HepG2 (cell line): ENCODE measurements around the gene TEX19. TPM values are rescaled to one million over a fixed set of nuclear protein-coding genes. Genes with fewer than 3 reads are reported as not detected.

Source experiments
- AGO1 ChIP-seq: fragments of 200-400 bp; formaldehyde crosslinking; IDR thresholded peaks from 2 replicates; pipeline ENCODE4 v1.6.1; 2017; ENCODE audit warnings: mild to moderate bottlenecking, low read depth, low read length, moderate library complexity; ENCODE audit not compliant: poor library complexity, severe bottlenecking
- AHR ChIP-seq: IDR thresholded peaks from 2 replicates; pipeline ENCODE4 v1.6.1; 2018; ENCODE audit warnings: missing genetic modification reagents, missing compliant biosample characterization
- ARHGAP35 ChIP-seq: sonication (generic); formaldehyde crosslinking; IDR thresholded peaks from 2 replicates; pipeline ENCODE4 v1.9.0; 2022; ENCODE audit warnings: mild to moderate bottlenecking, inconsistent platforms, moderate library complexity, missing genetic modification reagents, borderline replicate concordance
- ATM ChIP-seq: fragments of 450-650 bp; IDR thresholded peaks from 2 replicates; pipeline ENCODE4 v1.7.1; 2017; ENCODE audit warnings: mild to moderate bottlenecking, borderline replicate concordance
- ELF4 ChIP-seq: sonication (generic); formaldehyde crosslinking; IDR thresholded peaks from 2 replicates; pipeline ENCODE4 v1.5.0; 2020; ENCODE audit warnings: missing genetic modification reagents, mild to moderate bottlenecking, moderate library complexity, borderline replicate concordance
- HNF1A ChIP-seq, 2 experiments: sonication (generic) in 1 of 2; formaldehyde crosslinking in 1 of 2; IDR thresholded peaks; 2 replicates each; pipeline versions ENCODE4 v1.4.0 to v1.6.1; 2016 to 2020; ENCODE audit warnings: borderline replicate concordance in 1 of 2, low read depth in 1 of 2, mild to moderate bottlenecking in 1 of 2, missing genetic modification reagents in 1 of 2
- ISX ChIP-seq: sonication (generic); formaldehyde crosslinking; conservative IDR thresholded peaks from 2 replicates; pipeline ENCODE4 v1.5.0; 2020; ENCODE audit warnings: missing genetic modification reagents
- MYC ChIP-seq: sonication (generic); formaldehyde crosslinking; IDR thresholded peaks from 2 replicates; pipeline ENCODE4 v1.9.0; 2021; ENCODE audit warnings: missing genetic modification reagents, borderline replicate concordance
- NBN ChIP-seq: fragments of 450-650 bp; conservative IDR thresholded peaks from 2 replicates; pipeline ENCODE4 v1.6.1; 2017
- NKX3-1 ChIP-seq: sonication (generic); formaldehyde crosslinking; IDR thresholded peaks from 2 replicates; pipeline ENCODE4 v1.5.0; 2020; ENCODE audit warnings: missing genetic modification reagents
- RXRA ChIP-seq: sonication (generic); formaldehyde crosslinking; IDR thresholded peaks from 2 replicates; pipeline ENCODE4 v1.5.1; 2020; ENCODE audit warnings: missing genetic modification reagents
- TCF12 ChIP-seq, 2 experiments: fragments of 450-650 bp in 1 of 2; sonication (generic) in 1 of 2; formaldehyde crosslinking in 1 of 2; IDR thresholded peaks; 2 replicates each; pipeline versions ENCODE4 v1.6.1 to v1.8.0; 2017 to 2022; ENCODE audit warnings: antibody characterized with exemption in 1 of 2, mild to moderate bottlenecking in 1 of 2, missing genetic modification reagents in 1 of 2, moderate library complexity in 1 of 2
- TGIF2 ChIP-seq: IDR thresholded peaks from 2 replicates; pipeline ENCODE4 v1.6.1; 2016; ENCODE audit warnings: control low read depth, missing compliant biosample characterization
- USF2 ChIP-seq, 2 experiments: sonication (generic) in 1 of 2; formaldehyde crosslinking in 1 of 2; IDR thresholded peaks; 2 replicates each; pipeline versions ENCODE4 v1.5.1 to v1.6.1; 2011 to 2020; ENCODE audit warnings: borderline replicate concordance in 1 of 2, low read depth in 1 of 2, low read length in 1 of 2, mild to moderate bottlenecking in 1 of 2, missing genetic modification reagents in 1 of 2, moderate library complexity in 1 of 2
- ZNF121 ChIP-seq: sonication (generic); formaldehyde crosslinking; IDR thresholded peaks from 2 replicates; pipeline ENCODE4 v1.5.0; 2020; ENCODE audit warnings: mild to moderate bottlenecking, missing genetic modification reagents
- ZNF230 ChIP-seq: sonication (generic); formaldehyde crosslinking; IDR thresholded peaks from 2 replicates; pipeline ENCODE4 v1.4.0; 2020; ENCODE audit warnings: mild to moderate bottlenecking, missing genetic modification reagents
- ZNF510 ChIP-seq: sonication (generic); formaldehyde crosslinking; IDR thresholded peaks from 2 replicates; pipeline ENCODE4 v1.4.0; 2020; ENCODE audit warnings: low read depth, mild to moderate bottlenecking, missing genetic modification reagents
- ZNF614 ChIP-seq: IDR thresholded peaks from 2 replicates; pipeline ENCODE4 v1.6.1; 2018; ENCODE audit warnings: missing biosample characterization, missing genetic modification reagents, inconsistent platforms, borderline replicate concordance
- ZNF766 ChIP-seq: sonication (generic); formaldehyde crosslinking; IDR thresholded peaks from 2 replicates; pipeline ENCODE4 v1.5.0; 2020; ENCODE audit warnings: missing genetic modification reagents, borderline replicate concordance
- ZNF780A ChIP-seq: sonication (generic); formaldehyde crosslinking; IDR thresholded peaks from 2 replicates; pipeline ENCODE4 v1.8.0; 2022; ENCODE audit warnings: mild to moderate bottlenecking, missing genetic modification reagents, moderate library complexity
- ZSCAN20 ChIP-seq: sonication (generic); formaldehyde crosslinking; IDR thresholded peaks from 2 replicates; pipeline ENCODE4 v1.4.0; 2020; ENCODE audit warnings: missing genetic modification reagents, mild to moderate bottlenecking, borderline replicate concordance
- polyA plus RNA-seq, 8 experiments: library from polyadenylated mRNA; depleted of rRNA in 3 of 8; stranded (reverse) in 7 of 8; unstranded in 1 of 8; fragments of >200 nt; fragmentation: Illumina TruSeq in 4 of 8; extraction: Trizol in 4 of 8; gene quantifications; 2 replicates each; pipeline versions ENCODE4 v1.2.1 to v1.2.3, GENCODE V29; 2011 to 2016; ENCODE audit warnings: low read depth in 4 of 8, missing spikeins in 1 of 8, mixed read lengths in 1 of 8; ENCODE audit not compliant: insufficient read depth in 1 of 8
- total RNA-seq, 5 experiments: library from RNA; depleted of rRNA; stranded (reverse); fragments of >200 nt; fragmentation: Illumina TruSeq; extraction: Trizol; gene quantifications; 2 replicates each; pipeline ENCODE4 v1.2.3, GENCODE V29; 2016; ENCODE audit warnings: low read depth in 1 of 5

The TEX19 gene
- total and polyA plus RNA-seq, 2 of the 13 experiments (the other 11 are each of a cell fraction or from before 2014, with no cell fraction given): 1.3 to 6.0 TPM

- peak; percentile 89; the same call in 1 of the 2 replicates for TF ChIP-seq ZNF510 (CRISPR knock-in tag)
- TF ChIP-seq NBN: no peak; the same call in 1 of the 2 replicates
- TF ChIP-seq ATM: no peak
- no peak for TF ChIP-seq ISX (CRISPR knock-in tag)
- peak; percentile 88 for TF ChIP-seq MYC (CRISPR knock-in tag)
- TF ChIP-seq AGO1: no peak
- TF ChIP-seq ARHGAP35 (CRISPR knock-in tag): no peak; the same call in none of the 2 replicates
- peak; percentile 91 for TF ChIP-seq USF2 (IDR thresholded peaks at IDR 0.05; ENCODE audit: low read depth, low read length)
- peak; percentile 82; the same call in 1 of the 2 replicates for TF ChIP-seq USF2 (CRISPR knock-in tag; IDR thresholded peaks at IDR 0.05; ENCODE audit: borderline replicate concordance)
- TF ChIP-seq TCF12 (IDR thresholded peaks at IDR 0.05): no peak
- peak; percentile 97 for TF ChIP-seq TCF12 (CRISPR knock-in tag; IDR thresholded peaks at IDR 0.05)
- no peak for TF ChIP-seq ELF4
- peak; percentile 71 for TF ChIP-seq HNF1A (IDR thresholded peaks at IDR 0.05; ENCODE audit: low read depth)
- peak; percentile 90; the same call in 1 of the 2 replicates for TF ChIP-seq HNF1A (CRISPR knock-in tag; IDR thresholded peaks at IDR 0.05; ENCODE audit: borderline replicate concordance)
- peak; percentile 84; the same call in 1 of the 2 replicates for TF ChIP-seq TGIF2 (CRISPR knock-in tag)
- TF ChIP-seq ZNF766 (CRISPR knock-in tag): peak; percentile 78; the same call in 1 of the 2 replicates
- peak; percentile 90 for TF ChIP-seq ZNF230
- peak; percentile 21 for TF ChIP-seq AHR
- TF ChIP-seq ZNF780A (CRISPR knock-in tag): 0 out of 2 replicates have a peak, but pooled peaks have one; percentile 36
- TF ChIP-seq ZNF121: peak; percentile 62; the same call in 1 of the 2 replicates
- 0 out of 2 replicates have a peak, but pooled peaks have one; percentile 78 for TF ChIP-seq ZSCAN20 (CRISPR knock-in tag)
- TF ChIP-seq NKX3-1: peak; percentile 89
- TF ChIP-seq RXRA (CRISPR knock-in tag): peak; percentile 98
- peak; percentile 92; the same call in 1 of the 2 replicates for TF ChIP-seq ZNF614 (CRISPR knock-in tag)
These were observed 12.4 kb upstream of the TEX19 start (continued) for GRCh38 chr17:82346342-82347300.
